Mammary epithelial cell (primary cell): ENCODE data around the gene RAPSN.
"Not testable (repeated sequence)": the region's sequence is repeated elsewhere in the genome, so short reads cannot be mapped to it uniquely, and the experiment has no call there.

Experiments
- CTCF ChIP-seq, 2 donors: IDR thresholded peaks in 1 of 2; conservative IDR thresholded peaks in 1 of 2; 2 replicates each; pipeline ENCODE4 v1.5.1; 2011 to 2012; ENCODE audit warnings: inconsistent platforms in 2 of 2, low read length in 2 of 2, mild to moderate bottlenecking in 2 of 2, control low read depth in 1 of 2, low read depth in 1 of 2; ENCODE audit not compliant: insufficient read depth in 1 of 2; ENCODE audit errors: extremely low read depth in 1 of 2
- EZH2 ChIP-seq: IDR thresholded peaks from 2 replicates; pipeline ENCODE4 v1.6.1; 2012; ENCODE audit warnings: low read length, inconsistent platforms, borderline replicate concordance

GRCh38 chr11:47454258-47454671 lies 5.3 kb upstream of the RAPSN start:
- TF ChIP-seq CTCF (conservative IDR thresholded peaks at IDR 0.05 in 1 of 2, IDR thresholded peaks at IDR 0.05 in 1 of 2; ENCODE audit: extremely low read depth in 1 of 2, insufficient read depth in 1 of 2, low read depth in 1 of 2, low read length in 2 of 2): peak; percentile 90 to 92
- TF ChIP-seq EZH2: not testable (repeated sequence)
